ENCODE data around the gene LCTL.
"Not testable (repeated sequence)": the region's sequence is repeated elsewhere in the genome, so short reads cannot be mapped to it uniquely, and the experiment has no call there.

GRCh38 chr15:66589429-66589828 is 23.6 kb upstream of the LCTL start:
- TF ChIP-seq POLR2AphosphoS5 (IDR thresholded peaks at IDR 0.05; ENCODE audit: low read depth, low read length); POLR2A (IDR thresholded peaks at IDR 0.05; ENCODE audit: low read depth, low read length); TAF1 (IDR thresholded peaks at IDR 0.05; ENCODE audit: borderline replicate concordance, low read depth, low read length): not testable (repeated sequence)
